ENCODE measurements around the gene SENP3.

DNA sequence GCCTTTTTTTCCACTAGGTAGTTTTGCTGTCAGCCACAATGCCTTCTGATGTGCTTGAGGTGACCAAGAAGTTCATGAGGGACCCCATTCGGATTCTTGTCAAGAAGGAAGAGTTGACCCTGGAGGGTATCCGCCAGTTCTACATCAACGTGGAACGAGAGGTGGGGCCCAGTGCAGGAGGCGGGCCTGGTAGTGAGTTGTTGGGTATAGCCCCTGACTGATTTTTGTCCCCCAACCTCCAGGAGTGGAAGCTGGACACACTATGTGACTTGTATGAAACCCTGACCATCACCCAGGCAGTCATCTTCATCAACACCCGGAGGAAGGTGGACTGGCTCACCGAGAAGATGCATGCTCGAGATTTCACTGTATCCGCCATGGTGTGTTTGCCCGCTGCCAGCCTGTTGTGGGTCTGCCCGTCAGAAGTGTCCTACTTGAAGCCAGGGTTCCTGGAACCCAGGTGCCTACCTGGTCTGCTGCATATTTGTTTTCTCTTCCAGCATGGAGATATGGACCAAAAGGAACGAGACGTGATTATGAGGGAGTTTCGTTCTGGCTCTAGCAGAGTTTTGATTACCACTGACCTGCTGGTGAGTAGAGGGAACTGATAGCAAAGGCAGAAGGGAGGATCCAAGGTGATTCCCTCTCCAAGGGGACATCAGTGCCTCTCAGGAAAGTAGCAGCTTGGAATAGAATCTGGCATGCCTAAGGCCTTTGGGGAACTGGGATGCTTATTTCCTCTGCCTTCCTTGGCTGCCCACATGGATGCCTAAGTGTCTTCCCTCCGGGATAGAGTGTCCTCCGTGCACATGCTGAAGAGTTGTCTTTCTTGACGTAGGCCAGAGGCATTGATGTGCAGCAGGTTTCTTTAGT lies 15.8 kb downstream of the SENP3 start:
- TF ChIP-seq, protein P1, sequence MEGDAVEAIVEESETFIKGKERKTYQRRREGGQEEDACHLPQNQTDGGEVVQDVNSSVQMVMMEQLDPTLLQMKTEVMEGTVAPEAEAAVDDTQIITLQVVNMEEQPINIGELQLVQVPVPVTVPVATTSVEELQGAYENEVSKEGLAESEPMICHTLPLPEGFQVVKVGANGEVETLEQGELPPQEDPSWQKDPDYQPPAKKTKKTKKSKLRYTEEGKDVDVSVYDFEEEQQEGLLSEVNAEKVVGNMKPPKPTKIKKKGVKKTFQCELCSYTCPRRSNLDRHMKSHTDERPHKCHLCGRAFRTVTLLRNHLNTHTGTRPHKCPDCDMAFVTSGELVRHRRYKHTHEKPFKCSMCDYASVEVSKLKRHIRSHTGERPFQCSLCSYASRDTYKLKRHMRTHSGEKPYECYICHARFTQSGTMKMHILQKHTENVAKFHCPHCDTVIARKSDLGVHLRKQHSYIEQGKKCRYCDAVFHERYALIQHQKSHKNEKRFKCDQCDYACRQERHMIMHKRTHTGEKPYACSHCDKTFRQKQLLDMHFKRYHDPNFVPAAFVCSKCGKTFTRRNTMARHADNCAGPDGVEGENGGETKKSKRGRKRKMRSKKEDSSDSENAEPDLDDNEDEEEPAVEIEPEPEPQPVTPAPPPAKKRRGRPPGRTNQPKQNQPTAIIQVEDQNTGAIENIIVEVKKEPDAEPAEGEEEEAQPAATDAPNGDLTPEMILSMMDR (IDR thresholded peaks at IDR 0.05), result no peak
- TF ChIP-seq POLR2A (IDR thresholded peaks at IDR 0.05), result no peak

Measured in testis (tissue), 2 donors.